ENCODE measurements around the gene MAP2K6.

The MAP2K6 gene

DNA sequence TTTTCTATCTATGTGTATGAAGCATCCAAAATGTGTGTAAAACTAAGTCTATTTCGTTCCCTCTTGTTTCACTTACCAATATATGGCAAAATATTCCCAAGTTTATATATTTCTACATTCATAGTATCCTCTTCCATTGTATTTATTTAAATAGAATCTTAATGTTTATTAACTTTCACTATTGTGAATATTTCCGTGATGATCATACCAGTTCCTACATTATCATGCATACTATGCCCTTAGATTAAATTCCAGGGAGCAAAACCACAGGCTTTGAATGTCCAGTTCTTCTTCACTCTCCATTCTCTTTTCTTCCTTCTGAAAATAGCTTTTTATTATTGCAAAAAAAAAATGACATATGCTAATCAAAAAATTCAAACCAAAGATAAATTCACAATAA lies 4.0 kb downstream of the MAP2K6 start:
- H3K36me3 ChIP-seq, result no peaks in the 10 kb centered on the region
- no peak overlapping the region for H3K4me3 ChIP-seq (ENCODE audit: low read depth, low read length)
- H3K4me1 ChIP-seq, result no peaks in the 10 kb centered on the region
- H3K27me3 ChIP-seq, result no peaks in the 10 kb centered on the region
- TF ChIP-seq, protein P1, sequence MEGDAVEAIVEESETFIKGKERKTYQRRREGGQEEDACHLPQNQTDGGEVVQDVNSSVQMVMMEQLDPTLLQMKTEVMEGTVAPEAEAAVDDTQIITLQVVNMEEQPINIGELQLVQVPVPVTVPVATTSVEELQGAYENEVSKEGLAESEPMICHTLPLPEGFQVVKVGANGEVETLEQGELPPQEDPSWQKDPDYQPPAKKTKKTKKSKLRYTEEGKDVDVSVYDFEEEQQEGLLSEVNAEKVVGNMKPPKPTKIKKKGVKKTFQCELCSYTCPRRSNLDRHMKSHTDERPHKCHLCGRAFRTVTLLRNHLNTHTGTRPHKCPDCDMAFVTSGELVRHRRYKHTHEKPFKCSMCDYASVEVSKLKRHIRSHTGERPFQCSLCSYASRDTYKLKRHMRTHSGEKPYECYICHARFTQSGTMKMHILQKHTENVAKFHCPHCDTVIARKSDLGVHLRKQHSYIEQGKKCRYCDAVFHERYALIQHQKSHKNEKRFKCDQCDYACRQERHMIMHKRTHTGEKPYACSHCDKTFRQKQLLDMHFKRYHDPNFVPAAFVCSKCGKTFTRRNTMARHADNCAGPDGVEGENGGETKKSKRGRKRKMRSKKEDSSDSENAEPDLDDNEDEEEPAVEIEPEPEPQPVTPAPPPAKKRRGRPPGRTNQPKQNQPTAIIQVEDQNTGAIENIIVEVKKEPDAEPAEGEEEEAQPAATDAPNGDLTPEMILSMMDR (IDR thresholded peaks at IDR 0.05; ENCODE audit: low read depth, low read length), result no peak
- DNase-seq, result no peak
- H3K9me3 ChIP-seq, result no peaks in the 10 kb centered on the region

DNA sequence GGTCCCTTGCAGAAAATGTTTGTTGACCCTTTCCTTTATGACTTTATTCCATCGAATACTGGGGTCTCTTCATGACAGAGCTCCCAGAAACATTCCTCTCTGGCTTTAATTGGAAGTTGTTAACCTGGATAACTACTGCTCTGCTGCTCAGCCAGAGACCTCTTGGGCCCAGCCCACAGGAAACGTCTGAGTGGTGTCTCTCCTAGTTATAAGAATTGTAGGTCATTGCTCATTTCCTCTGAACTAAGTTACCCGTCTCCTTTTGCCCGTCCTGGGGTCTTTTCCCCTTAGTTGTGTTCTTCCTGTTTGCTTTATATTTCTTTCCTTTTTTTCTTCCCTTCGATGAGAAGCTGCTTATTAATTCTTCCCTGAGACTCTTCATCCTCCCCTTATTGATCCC lies 9.0 kb downstream of the MAP2K6 start:
- Histone ChIP-seq H3K4me3 (ENCODE audit: low read depth, low read length) (no peak overlapping the region), H3K9me3 (no peaks in the 10 kb centered on the region), H3K27me3 (no peaks in the 10 kb centered on the region), H3K4me1 (no peaks in the 10 kb centered on the region), H3K36me3 (no peaks in the 10 kb centered on the region)
- TF ChIP-seq, protein P1 (IDR thresholded peaks at IDR 0.05; ENCODE audit: low read depth, low read length), result no peak
- no peak for DNase-seq

- DNase-seq, result no peak
- no peaks in the 10 kb centered on the region for H3K4me1 ChIP-seq
- H3K9me3 ChIP-seq, result no peaks in the 10 kb centered on the region
- H3K4me3 ChIP-seq (ENCODE audit: low read depth, low read length), result no peak overlapping the region
- TF ChIP-seq, protein P1 (IDR thresholded peaks at IDR 0.05; ENCODE audit: low read depth, low read length), result no peak
- H3K27me3 ChIP-seq, result no peaks in the 10 kb centered on the region
- no peaks in the 10 kb centered on the region for H3K36me3 ChIP-seq
These were observed 10.0 kb downstream of the MAP2K6 start for GRCh38 chr17:69424287-69425041.

GRCh38 chr17:69425978-69426377 lies 11.5 kb downstream of the MAP2K6 start:
- Histone ChIP-seq H3K4me1 (no peaks in the 10 kb centered on the region), H3K27me3 (no peaks in the 10 kb centered on the region), H3K4me3 (ENCODE audit: low read depth, low read length) (no peak overlapping the region), H3K36me3 (no peaks in the 10 kb centered on the region), H3K9me3 (no peaks in the 10 kb centered on the region)
- DNase-seq, result no peak
- TF ChIP-seq, protein P1 (IDR thresholded peaks at IDR 0.05; ENCODE audit: low read depth, low read length), result no peak

- DNase-seq, result no peak
- no peaks in the 10 kb centered on the region for H3K36me3 ChIP-seq
- no peaks in the 10 kb centered on the region for H3K27me3 ChIP-seq
- H3K4me3 ChIP-seq (ENCODE audit: low read depth, low read length), result no peak overlapping the region
- TF ChIP-seq, protein P1 (IDR thresholded peaks at IDR 0.05; ENCODE audit: low read depth, low read length), result no peak
- no peaks in the 10 kb centered on the region for H3K9me3 ChIP-seq
- H3K4me1 ChIP-seq, result no peaks in the 10 kb centered on the region
These were observed 13.1 kb downstream of the MAP2K6 start for GRCh38 chr17:69427486-69428197.
